Gastroesophageal sphincter (tissue), 4 donors: ENCODE measurements around the gene KASH5. TPM values are rescaled to one million over a fixed set of nuclear protein-coding genes. Genes with fewer than 3 reads are reported as not detected.

Source experiments
- ATAC-seq: fragments of 150-250 bp; one replicate; pipeline ENCODE4 v1.9.1; 2016; ENCODE audit warnings: mild to moderate bottlenecking, moderate library complexity
- H3K27ac ChIP-seq, 4 donors: fragments of 200-600 bp; sonication (generic) in 3 of 4; 1 replicate in 3 of 4; 2 replicates in 1 of 4; pipeline ENCODE4 v1.5.1; 2016 to 2019
- H3K27me3 ChIP-seq: fragments of 200-600 bp; sonication (generic); one replicate; pipeline ENCODE4 v1.5.1; 2019
- H3K36me3 ChIP-seq, 2 donors: fragments of 200-600 bp; sonication (generic); one replicate each; pipeline ENCODE4 v1.5.1; 2019; ENCODE audit warnings: control low read depth in 1 of 2
- H3K4me1 ChIP-seq, 3 donors: fragments of 200-600 bp; sonication (generic); 1 replicate in 2 of 3; 2 replicates in 1 of 3; pipeline ENCODE4 v1.5.1; 2016 to 2019; ENCODE audit warnings: control low read depth in 2 of 3
- H3K4me3 ChIP-seq, 2 donors: fragments of 200-600 bp; sonication (generic); one replicate each; pipeline ENCODE4 v1.5.1; 2019; ENCODE audit warnings: mild to moderate bottlenecking in 1 of 2, moderate library complexity in 1 of 2
- H3K9me3 ChIP-seq, 3 donors: fragments of 200-600 bp; sonication (generic); one replicate each; pipeline ENCODE4 v1.5.1; 2017 to 2019; ENCODE audit warnings: control low read depth in 2 of 3
- CTCF ChIP-seq, 4 experiments: fragments of 200-600 bp in 2 of 4; fragments of 450-650 bp in 2 of 4; sonication (generic) in 1 of 4; IDR thresholded peaks; one replicate each; pipeline ENCODE4 v1.5.1; 2017 to 2019; ENCODE audit warnings: antibody characterized with exemption in 4 of 4, mild to moderate bottlenecking in 2 of 4, moderate library complexity in 2 of 4
- EP300 ChIP-seq: sonication (generic); formaldehyde crosslinking; IDR thresholded peaks from one replicate; pipeline ENCODE4 v1.6.1; 2017; ENCODE audit warnings: antibody characterized with exemption, mild to moderate bottlenecking
- POLR2A ChIP-seq, 2 donors: fragments of 450-650 bp; IDR thresholded peaks; one replicate each; pipeline ENCODE4 v1.6.1; 2017; ENCODE audit warnings: antibody characterized with exemption in 2 of 2, mild to moderate bottlenecking in 2 of 2, moderate library complexity in 1 of 2
- POLR2AphosphoS5 ChIP-seq: sonication (generic); formaldehyde crosslinking; IDR thresholded peaks from one replicate; pipeline ENCODE4 v1.6.1; 2017; ENCODE audit warnings: antibody characterized with exemption
- WGBS, 2 donors: methylation state at CpG; one replicate each; pipeline ENCODE4 v1.1.5; 2018; ENCODE audit warnings: low coverage in 1 of 2; 5-methylcytosine and 5-hydroxymethylcytosine counted together
- total RNA-seq, 4 donors: library from RNA; depleted of rRNA; stranded (reverse); fragments of >200 nt; gene quantifications; one replicate each; pipeline ENCODE4 v1.1.0, GENCODE V29; 2016

Gene KASH5
- total RNA-seq, 4 donors from 2014 or later, result not detected

- ATAC-seq, result no peak
- Histone ChIP-seq H3K36me3 (peaks cover 0 to 84% of the 10 kb centered on the region in 2 donors), H3K9me3 (no peaks in the 10 kb centered on the region), H3K4me1 (peaks cover 0 to 9% (median 6%) of the 10 kb centered on the region in 3 donors), H3K4me3 (no peak overlapping the region), H3K27ac (no peak overlapping the region), H3K27me3 (no peaks in the 10 kb centered on the region)
- WGBS, 2 donors, result 90 to 91% methylated on average over 21 to 33 of the region's 39 CpGs
- TF ChIP-seq POLR2A (IDR thresholded peaks at IDR 0.05), result no peak
- no peak for TF ChIP-seq EP300
- no peak for TF ChIP-seq CTCF (IDR thresholded peaks at IDR 0.05)
- TF ChIP-seq POLR2AphosphoS5, result no peak
Observed at GRCh38 chr19:49463960-49464740, 76.1 kb downstream of the KASH5 start.

GRCh38 chr19:49465371-49465770 lies 77.3 kb downstream of the KASH5 start:
- Histone ChIP-seq H3K27ac (no peak overlapping the region), H3K36me3 (peaks cover 0 to 81% of the 10 kb centered on the region in 2 donors), H3K4me1 (peaks cover 0 to 16% (median 13%) of the 10 kb centered on the region in 3 donors), H3K4me3 (no peak overlapping the region), H3K9me3 (no peaks in the 10 kb centered on the region), H3K27me3 (no peaks in the 10 kb centered on the region)
- no peak for ATAC-seq
- no peak for TF ChIP-seq POLR2AphosphoS5
- no peak for TF ChIP-seq POLR2A (IDR thresholded peaks at IDR 0.05)
- TF ChIP-seq CTCF (IDR thresholded peaks at IDR 0.05), result no peak
- TF ChIP-seq EP300, result no peak
- 100% methylated on average over 2 of the region's 3 CpGs; no CpG with 5 or more reads in 1 of the 2 donors for WGBS, 2 donors

Other genes with a start within 250 kb of the KASH5 start
- gene HRC, start 232.9 kb upstream of the KASH5 start, total RNA-seq, result 1 to 10 TPM; 1.1 to 3.9 (median 1.8) TPM
- gene TRPM4, start 230.5 kb upstream of the KASH5 start, total RNA-seq, result 10 to 100 TPM; 16.3 to 38.5 (median 17.3) TPM
- 1 to 10 TPM; 1.9 to 3.7 (median 2.5) TPM for gene SLC6A16, start 63.1 kb upstream of the KASH5 start, total RNA-seq
- 10 to 100 TPM in 2 of 4 donors, 1 to 10 TPM in 2; 4.9 to 18.9 (median 9.3) TPM for gene CD37, start 52.8 kb upstream of the KASH5 start, total RNA-seq
- 10 to 100 TPM; 47.5 to 73.1 (median 51.1) TPM for gene TEAD2, start 25.8 kb upstream of the KASH5 start, total RNA-seq
- gene DKKL1, start 24.4 kb upstream of the KASH5 start, total RNA-seq, result not detected
- not detected for gene PTH2, start 35.2 kb downstream of the KASH5 start, total RNA-seq
- gene GFY, start 37.1 kb downstream of the KASH5 start, total RNA-seq, result not detected
- 1 to 10 TPM; 1.1 to 1.7 (median 1.2) TPM for gene SLC17A7, start 53.3 kb downstream of the KASH5 start, total RNA-seq
- 10 to 100 TPM; 67.2 to 82.4 (median 72.5) TPM for gene PIH1D1, start 63.6 kb downstream of the KASH5 start, total RNA-seq
- 10 to 100 TPM; 11.8 to 34.4 (median 22.2) TPM for gene ALDH16A1, start 65.0 kb downstream of the KASH5 start, total RNA-seq
- gene FLT3LG, start 86.0 kb downstream of the KASH5 start, total RNA-seq, result 10 to 100 TPM in 1 of 4 donors, 1 to 10 TPM in 3; 3.1 to 21.0 (median 7.6) TPM
- gene RPL13A, start 99.4 kb downstream of the KASH5 start, total RNA-seq, result 1,000 to 10,000 TPM; 1,269 to 3,399 (median 2,205) TPM
- 1,000 to 10,000 TPM; 2,443 to 5,156 (median 3,385) TPM for gene RPS11, start 108.2 kb downstream of the KASH5 start, total RNA-seq
- 100 to 1,000 TPM in 3 of 4 donors, 10 to 100 TPM in 1; 78.6 to 255 (median 158) TPM for gene FCGRT, start 124.4 kb downstream of the KASH5 start, total RNA-seq
- gene RCN3, start 139.8 kb downstream of the KASH5 start, total RNA-seq, result 10 to 100 TPM in 3 of 4 donors, 1 to 10 TPM in 1; 8.2 to 21.0 (median 12.0) TPM
- gene NOSIP, start 192.3 kb downstream of the KASH5 start, total RNA-seq, result 10 to 100 TPM; 45.5 to 59.6 (median 51.8) TPM
- 1 to 10 TPM in 2 of 4 donors, not detected in 2; 1.0 to 1.1 TPM for gene PRRG2, start 193.1 kb downstream of the KASH5 start, total RNA-seq
- gene PRR12, start 202.9 kb downstream of the KASH5 start, total RNA-seq, result 10 to 100 TPM in 3 of 4 donors, 1 to 10 TPM in 1; 9.3 to 24.1 (median 14.8) TPM